GM12878 (cell line): ENCODE measurements around the gene HHLA2. TPM values are rescaled to one million over a fixed set of nuclear protein-coding genes. Genes with fewer than 3 reads are reported as not detected.

Experiments
- ATAC-seq: fragments of 200-7000 bp; cut with Tn5 transposase; 3 replicates; pipeline ENCODE4 v1.9.1; 2020; ENCODE audit warnings: mild to moderate bottlenecking, moderate library complexity
- BruUV-seq: library from RNA; stranded (reverse); fragments of 400-500 nt; replicated peaks from 2 replicates; lab custom pipeline; 2021; lab: Mats Ljungman, UMichigan
- CTCF ChIA-PET: fragments of 300-600 bp; sonication (Branson Sonifier 250); formaldehyde crosslinking; extraction: SDS; loops from one replicate; lab custom pipeline; 2021; ENCODE audit warnings: inconsistent platforms; lab: Yijun Ruan, JAX
- POLR2A ChIA-PET: fragments of 350-600 bp; formaldehyde crosslinking; extraction: SDS; loops from one replicate; lab custom pipeline; 2021; ENCODE audit warnings: inconsistent platforms; lab: Charles Lee
- RAD21 ChIA-PET: fragments of 300-600 bp; sonication (Branson Sonifier 250); formaldehyde crosslinking; loops from one replicate; lab custom pipeline; 2023; ENCODE audit warnings: antibody characterized with exemption; ENCODE audit not compliant: unreplicated experiment; lab: Charles Lee
- SMC1A ChIA-PET: fragments of 300-600 bp; sonication (Branson Sonifier 250); formaldehyde crosslinking; loops from one replicate; lab custom pipeline; 2023; ENCODE audit not compliant: unreplicated experiment, uncharacterized antibody; lab: Charles Lee
- DNase-seq: peaks from one replicate; pipeline ENCODE4 v3.0.0-alpha.2; 2011; ENCODE audit warnings: low read depth, low spot score
- FAIRE-seq: peaks from 3 replicates; lab custom pipeline; 2011; peaks lifted over from hg19 to GRCh38; lab: Jason Lieb, UNC
- H2AFZ ChIP-seq: 2 replicates; pipeline ENCODE4 v1.6.0; 2011; ENCODE audit warnings: low read depth, low read length, control low read depth; ENCODE audit not compliant: control insufficient read depth
- H3K27ac ChIP-seq: 2 replicates; pipeline ENCODE4 v1.5.1; 2011; ENCODE audit warnings: control low read depth; ENCODE audit not compliant: control insufficient read depth, insufficient read depth
- H3K27me3 ChIP-seq, 2 experiments: replicated peaks in 1 of 2; 2 replicates each; pipeline versions ENCODE4 v1.6.0 to v1.6.1; 2011; ENCODE audit warnings: low read length in 1 of 2; ENCODE audit not compliant: control insufficient read depth in 2 of 2, insufficient read depth in 2 of 2
- H3K36me3 ChIP-seq, 2 experiments: 2 replicates each; pipeline ENCODE4 v1.5.1; 2011; ENCODE audit warnings: low read length in 1 of 2; ENCODE audit not compliant: control insufficient read depth in 2 of 2, insufficient read depth in 2 of 2
- H3K4me1 ChIP-seq: 2 replicates; pipeline ENCODE4 v1.6.1; 2011; ENCODE audit warnings: mild to moderate bottlenecking, low read length, moderate library complexity, mixed read lengths; ENCODE audit not compliant: control insufficient read depth, insufficient read depth
- H3K4me2 ChIP-seq: 2 replicates; pipeline ENCODE4 v1.6.0; 2011; ENCODE audit warnings: control low read depth; ENCODE audit not compliant: control insufficient read depth, insufficient read depth
- H3K4me3 ChIP-seq: fragments of 200-600 bp; sonication (generic); 2 replicates; pipeline ENCODE4 v1.5.1; 2016
- H3K79me2 ChIP-seq: 2 replicates; pipeline ENCODE4 v1.6.0; 2011; ENCODE audit warnings: low read length; ENCODE audit not compliant: control insufficient read depth, insufficient read depth
- H3K9ac ChIP-seq: 2 replicates; pipeline ENCODE4 v1.8.0; 2011; ENCODE audit warnings: low read length, control low read depth, mixed read lengths; ENCODE audit not compliant: control insufficient read depth, insufficient read depth
- H3K9me3 ChIP-seq: replicated peaks from 3 replicates; pipeline ENCODE4 v1.5.1; 2011; ENCODE audit warnings: mild to moderate bottlenecking, low read length; ENCODE audit not compliant: control insufficient read depth, insufficient read depth
- H4K20me1 ChIP-seq: 2 replicates; pipeline ENCODE4 v1.6.0; 2011; ENCODE audit not compliant: control insufficient read depth, insufficient read depth
- BHLHE40 ChIP-seq, 2 experiments: fragments of 450-650 bp in 1 of 2; IDR thresholded peaks; 2 replicates each; pipeline ENCODE4 v1.6.1; 2011 to 2017; ENCODE audit warnings: low read depth in 2 of 2, borderline replicate concordance in 1 of 2, improper control_type of control experiment in 1 of 2, low read length in 1 of 2, mild to moderate bottlenecking in 1 of 2
- E2F8 ChIP-seq: fragments of 450-650 bp; IDR thresholded peaks from 2 replicates; pipeline ENCODE4 v1.6.1; 2018; ENCODE audit warnings: mild to moderate bottlenecking, low read depth, moderate library complexity; ENCODE audit not compliant: partially characterized antibody
- EGR1 ChIP-seq, 2 experiments: IDR thresholded peaks; 1 replicate in 1 of 2; 2 replicates in 1 of 2; pipeline ENCODE4 v1.6.1; 2011 to 2012; ENCODE audit warnings: low read depth in 2 of 2, low read length in 2 of 2, borderline replicate concordance in 1 of 2, mild to moderate bottlenecking in 1 of 2, moderate library complexity in 1 of 2
- EP300 ChIP-seq, 2 experiments: fragments of 150-350 bp in 1 of 2; IDR thresholded peaks; 2 replicates each; pipeline ENCODE4 v1.6.1; 2011 to 2012; ENCODE audit warnings: low read depth in 2 of 2, low read length in 2 of 2, borderline replicate concordance in 1 of 2, improper control_type of control experiment in 1 of 2, inconsistent platforms in 1 of 2; ENCODE audit not compliant: control insufficient read depth in 1 of 2
- GABPA ChIP-seq: IDR thresholded peaks from 2 replicates; pipeline ENCODE4 v1.6.1; 2014; ENCODE audit warnings: antibody characterized with exemption, low read depth, mild to moderate bottlenecking, inconsistent platforms
- JUNB ChIP-seq: IDR thresholded peaks from 2 replicates; pipeline ENCODE4 v1.6.1; 2016; ENCODE audit warnings: antibody characterized with exemption, mild to moderate bottlenecking
- NFIC ChIP-seq: IDR thresholded peaks from 2 replicates; pipeline ENCODE4 v1.6.1; 2012; ENCODE audit warnings: low read depth, mild to moderate bottlenecking, inconsistent platforms, low read length, moderate library complexity
- WGBS: methylation state at CpG from one replicate; pipeline ENCODE4 v1.1.6; 2016; ENCODE audit warnings: low lambda C conversion rate; ENCODE audit not compliant: insufficient replicate concordance, insufficient coverage; ENCODE audit errors: missing lambda C conversion rate; 5-methylcytosine and 5-hydroxymethylcytosine counted together
- in situ Hi-C: fragments of 300-500 bp; cut with MboI; formaldehyde crosslinking; loops from 9 replicates; pipeline ENCODE4 v1.14.3; 2018; ENCODE audit warnings: mixed read lengths
- intact Hi-C: fragments of 100-400 bp; cut with micrococcal nuclease; formaldehyde crosslinking; loops from one replicate; pipeline ENCODE4 v1.14.2; 2022; ENCODE audit not compliant: unreplicated experiment
- polyA plus RNA-seq, 11 experiments: library from polyadenylated mRNA; depleted of rRNA in 4 of 11; unstranded in 6 of 11; stranded (reverse) in 5 of 11; fragments of >200 nt; fragmentation: Nextera tagmentation in 4 of 11; fragmentation: Illumina TruSeq in 1 of 11; extraction: Ambion mirVana in 4 of 11; extraction: Trizol in 1 of 11; gene quantifications; 1 replicate in 1 of 11; 2 replicates in 10 of 11; pipeline versions ENCODE4 v1.2.1 to v1.2.3, GENCODE V29; 2011 to 2016; ENCODE audit warnings: inconsistent platforms in 2 of 11, missing spikeins in 2 of 11, low read depth in 1 of 11
- total RNA-seq, 4 experiments: library from RNA; depleted of rRNA in 3 of 4; stranded (reverse); fragments of >200 nt in 3 of 4; fragmentation: Illumina TruSeq in 1 of 4; extraction: Trizol in 1 of 4; gene quantifications; 2 replicates each; pipeline versions ENCODE4 v1.2.1 to v1.2.3, GENCODE V29; 2013 to 2021
- TF ChIP-seq, protein P1 (sequence below): fragments of 450-650 bp; IDR thresholded peaks from 2 replicates; pipeline ENCODE4 v1.6.1; 2017; ENCODE audit warnings: mild to moderate bottlenecking
- TF ChIP-seq, protein P2 (sequence below): fragments of 450-650 bp; IDR thresholded peaks from 2 replicates; pipeline ENCODE4 v1.6.1; 2017; ENCODE audit warnings: antibody characterized with exemption, mild to moderate bottlenecking, moderate library complexity

HHLA2 gene
- total and polyA plus RNA-seq, 10 of the 15 experiments (the other 5 are each of a cell fraction or from before 2014, with no cell fraction given), result 0.11 to 1.3 (median 0.28) TPM; not detected in 1

DNA sequence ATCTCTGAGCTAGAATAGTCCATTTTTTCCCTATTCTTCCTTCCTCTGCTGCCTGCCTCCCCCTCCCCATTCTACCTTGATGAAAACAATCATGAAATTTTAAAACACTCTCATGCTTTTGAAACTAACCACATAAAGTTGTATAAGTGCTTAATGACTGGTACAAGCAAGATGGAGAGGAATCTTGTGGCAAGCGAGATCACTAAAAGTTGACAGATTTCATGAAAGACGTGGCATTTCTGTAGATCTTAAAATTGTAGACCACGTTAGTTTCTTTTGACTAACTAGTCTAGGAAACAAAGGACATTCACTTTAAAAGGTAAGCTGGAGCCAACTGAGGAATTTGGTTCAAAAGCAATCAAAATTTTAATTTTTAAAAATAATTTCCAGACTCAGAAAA lies 35.4 kb downstream of the HHLA2 start:
- no peak for ATAC-seq
- FAIRE-seq, result no peak

More for the DNA sequence above, 35.4 kb downstream of the HHLA2 start:
- Histone ChIP-seq H3K4me3 (no peak overlapping the region), H3K9me3 (no peaks in the 10 kb centered on the region), H3K27me3 (no peaks in the 10 kb centered on the region), H3K79me2 (no peaks in the 10 kb centered on the region), H3K4me1 (no peaks in the 10 kb centered on the region), H4K20me1 (no peaks in the 10 kb centered on the region), H3K9ac (no peak overlapping the region), H2AFZ (no peak overlapping the region), H3K36me3 (no peaks in the 10 kb centered on the region), H3K4me2 (no peak overlapping the region), H3K27ac (no peak overlapping the region)
- ChIA-PET CTCF (no interaction called here), POLR2A (no interaction called here), RAD21 (no interaction called here), SMC1A (interaction anchor here (1.9 kb wide), 1 partner anchor 14 kb away, joined by 6 read pairs; no protein-coding TSS in a partner anchor)
- intact Hi-C loops, result no loop called here
- 37% methylated on average over 3 of the region's 3 CpGs for WGBS
- in situ Hi-C loops, result no loop called here
- BruUV-seq, result no TSS peak
- no peak for DNase-seq
- TF ChIP-seq E2F8 (no peak), JUNB (no peak), GABPA (no peak), NFIC (no peak), EGR1 (IDR thresholded peaks at IDR 0.05; ENCODE audit: borderline replicate concordance in 1 of 2, low read depth in 2 of 2, low read length in 2 of 2) (no peak), EP300 (IDR thresholded peaks at IDR 0.05; ENCODE audit: borderline replicate concordance in 1 of 2, control insufficient read depth in 1 of 2, low read depth in 2 of 2, low read length in 2 of 2) (no peak), BHLHE40 (IDR thresholded peaks at IDR 0.05; ENCODE audit: borderline replicate concordance in 1 of 2, low read depth in 2 of 2, low read length in 1 of 2) (no peak)
- TF ChIP-seq, protein P1, sequence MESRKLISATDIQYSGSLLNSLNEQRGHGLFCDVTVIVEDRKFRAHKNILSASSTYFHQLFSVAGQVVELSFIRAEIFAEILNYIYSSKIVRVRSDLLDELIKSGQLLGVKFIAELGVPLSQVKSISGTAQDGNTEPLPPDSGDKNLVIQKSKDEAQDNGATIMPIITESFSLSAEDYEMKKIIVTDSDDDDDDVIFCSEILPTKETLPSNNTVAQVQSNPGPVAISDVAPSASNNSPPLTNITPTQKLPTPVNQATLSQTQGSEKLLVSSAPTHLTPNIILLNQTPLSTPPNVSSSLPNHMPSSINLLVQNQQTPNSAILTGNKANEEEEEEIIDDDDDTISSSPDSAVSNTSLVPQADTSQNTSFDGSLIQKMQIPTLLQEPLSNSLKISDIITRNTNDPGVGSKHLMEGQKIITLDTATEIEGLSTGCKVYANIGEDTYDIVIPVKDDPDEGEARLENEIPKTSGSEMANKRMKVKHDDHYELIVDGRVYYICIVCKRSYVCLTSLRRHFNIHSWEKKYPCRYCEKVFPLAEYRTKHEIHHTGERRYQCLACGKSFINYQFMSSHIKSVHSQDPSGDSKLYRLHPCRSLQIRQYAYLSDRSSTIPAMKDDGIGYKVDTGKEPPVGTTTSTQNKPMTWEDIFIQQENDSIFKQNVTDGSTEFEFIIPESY, result no peak
- TF ChIP-seq, protein P2, sequence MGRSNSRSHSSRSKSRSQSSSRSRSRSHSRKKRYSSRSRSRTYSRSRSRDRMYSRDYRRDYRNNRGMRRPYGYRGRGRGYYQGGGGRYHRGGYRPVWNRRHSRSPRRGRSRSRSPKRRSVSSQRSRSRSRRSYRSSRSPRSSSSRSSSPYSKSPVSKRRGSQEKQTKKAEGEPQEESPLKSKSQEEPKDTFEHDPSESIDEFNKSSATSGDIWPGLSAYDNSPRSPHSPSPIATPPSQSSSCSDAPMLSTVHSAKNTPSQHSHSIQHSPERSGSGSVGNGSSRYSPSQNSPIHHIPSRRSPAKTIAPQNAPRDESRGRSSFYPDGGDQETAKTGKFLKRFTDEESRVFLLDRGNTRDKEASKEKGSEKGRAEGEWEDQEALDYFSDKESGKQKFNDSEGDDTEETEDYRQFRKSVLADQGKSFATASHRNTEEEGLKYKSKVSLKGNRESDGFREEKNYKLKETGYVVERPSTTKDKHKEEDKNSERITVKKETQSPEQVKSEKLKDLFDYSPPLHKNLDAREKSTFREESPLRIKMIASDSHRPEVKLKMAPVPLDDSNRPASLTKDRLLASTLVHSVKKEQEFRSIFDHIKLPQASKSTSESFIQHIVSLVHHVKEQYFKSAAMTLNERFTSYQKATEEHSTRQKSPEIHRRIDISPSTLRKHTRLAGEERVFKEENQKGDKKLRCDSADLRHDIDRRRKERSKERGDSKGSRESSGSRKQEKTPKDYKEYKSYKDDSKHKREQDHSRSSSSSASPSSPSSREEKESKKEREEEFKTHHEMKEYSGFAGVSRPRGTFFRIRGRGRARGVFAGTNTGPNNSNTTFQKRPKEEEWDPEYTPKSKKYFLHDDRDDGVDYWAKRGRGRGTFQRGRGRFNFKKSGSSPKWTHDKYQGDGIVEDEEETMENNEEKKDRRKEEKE, result no peak
